IPS-15b (cell line): ENCODE measurements around the gene REEP5.

ENCODE experiments used
- H3K27me3 ChIP-seq: one replicate; pipeline ENCODE4 v1.6.1; 2013; ENCODE audit warnings: low read length; ENCODE audit not compliant: control insufficient read depth, insufficient read depth
- H3K36me3 ChIP-seq: one replicate; pipeline ENCODE4 v1.6.1; 2013; ENCODE audit warnings: low read length; ENCODE audit not compliant: control insufficient read depth, insufficient read depth
- H3K4me1 ChIP-seq: one replicate; pipeline ENCODE4 v1.6.1; 2013; ENCODE audit warnings: mild to moderate bottlenecking, low read length; ENCODE audit not compliant: control insufficient read depth, insufficient read depth
- H3K4me3 ChIP-seq: one replicate; pipeline ENCODE4 v1.5.1; 2013; ENCODE audit warnings: low read depth, low read length
- H3K9ac ChIP-seq: one replicate; pipeline ENCODE4 v1.6.1; 2013; ENCODE audit warnings: low read depth, mild to moderate bottlenecking, low read length
- H3K9me3 ChIP-seq: one replicate; pipeline ENCODE4 v1.6.1; 2013; ENCODE audit warnings: mild to moderate bottlenecking, low read length; ENCODE audit not compliant: control insufficient read depth, insufficient read depth

Gene REEP5

GRCh38 chr5:112929336-112930081 is 7.5 kb upstream of the REEP5 start:
- H3K9ac ChIP-seq, result no peak overlapping the region
- no peaks in the 10 kb centered on the region for H3K36me3 ChIP-seq
- H3K27me3 ChIP-seq, result no peaks in the 10 kb centered on the region
- H3K9me3 ChIP-seq, result no peaks in the 10 kb centered on the region
- no peak overlapping the region for H3K4me3 ChIP-seq
- no peaks in the 10 kb centered on the region for H3K4me1 ChIP-seq

DNA sequence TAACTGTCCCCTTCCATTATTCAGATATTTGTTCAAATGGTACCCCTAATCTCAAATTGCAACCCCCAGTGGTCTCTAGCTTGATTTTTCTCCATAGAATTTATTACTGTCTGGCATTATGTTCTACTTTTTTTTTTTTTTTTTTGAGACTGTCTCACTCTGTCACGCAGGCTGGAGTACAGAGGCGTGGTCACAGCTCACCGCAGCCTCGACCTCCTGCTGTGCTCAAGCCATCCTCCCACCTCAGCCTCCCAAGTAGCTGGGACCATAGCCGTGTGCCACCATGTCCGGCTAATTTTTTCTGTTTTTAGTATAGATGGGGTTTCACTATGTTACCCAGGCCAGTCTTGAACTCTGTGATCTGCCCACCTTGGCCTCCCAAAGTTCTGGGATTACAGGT is 2.0 kb upstream of the REEP5 start:
- H3K4me1 ChIP-seq, result no peaks in the 10 kb centered on the region
- no peak overlapping the region for H3K9ac ChIP-seq

GRCh38 chr5:112923148-112923917 is 1.3 kb upstream of the REEP5 start:
- no peaks in the 10 kb centered on the region for H3K4me1 ChIP-seq
- H3K9me3 ChIP-seq, result no peaks in the 10 kb centered on the region
- H3K9ac ChIP-seq, result no peak overlapping the region
- H3K36me3 ChIP-seq, result no peaks in the 10 kb centered on the region
- peaks cover 11% of the 10 kb centered on the region for H3K27me3 ChIP-seq
- no peak overlapping the region for H3K4me3 ChIP-seq

More for the DNA sequence above, 2.0 kb upstream of the REEP5 start:
- Histone ChIP-seq H3K36me3 (no peaks in the 10 kb centered on the region), H3K27me3 (peaks cover 11% of the 10 kb centered on the region), H3K4me3 (no peak overlapping the region), H3K9me3 (no peaks in the 10 kb centered on the region)

- no peaks in the 10 kb centered on the region for H3K4me1 ChIP-seq
- peak overlapping the region; percentile 86 for H3K4me3 ChIP-seq
- no peaks in the 10 kb centered on the region for H3K36me3 ChIP-seq
- H3K27me3 ChIP-seq, result peaks cover 11% of the 10 kb centered on the region
- peak overlapping the region; percentile 90 for H3K9ac ChIP-seq
- no peaks in the 10 kb centered on the region for H3K9me3 ChIP-seq
These were observed 798 bp downstream of the REEP5 start for GRCh38 chr5:112921026-112921832.

GRCh38 chr5:112919972-112920371 is 2.1 kb downstream of the REEP5 start:
- Histone ChIP-seq H3K9me3 (no peaks in the 10 kb centered on the region), H3K27me3 (peaks cover 11% of the 10 kb centered on the region), H3K36me3 (no peaks in the 10 kb centered on the region), H3K4me1 (no peaks in the 10 kb centered on the region), H3K4me3 (no peak overlapping the region), H3K9ac (no peak overlapping the region)

- Histone ChIP-seq H3K4me3 (no peak overlapping the region), H3K36me3 (no peaks in the 10 kb centered on the region), H3K4me1 (no peaks in the 10 kb centered on the region), H3K9me3 (no peaks in the 10 kb centered on the region), H3K27me3 (peaks cover 11% of the 10 kb centered on the region), H3K9ac (no peak overlapping the region)
These were observed 3.3 kb downstream of the REEP5 start for GRCh38 chr5:112918679-112919078.

DNA sequence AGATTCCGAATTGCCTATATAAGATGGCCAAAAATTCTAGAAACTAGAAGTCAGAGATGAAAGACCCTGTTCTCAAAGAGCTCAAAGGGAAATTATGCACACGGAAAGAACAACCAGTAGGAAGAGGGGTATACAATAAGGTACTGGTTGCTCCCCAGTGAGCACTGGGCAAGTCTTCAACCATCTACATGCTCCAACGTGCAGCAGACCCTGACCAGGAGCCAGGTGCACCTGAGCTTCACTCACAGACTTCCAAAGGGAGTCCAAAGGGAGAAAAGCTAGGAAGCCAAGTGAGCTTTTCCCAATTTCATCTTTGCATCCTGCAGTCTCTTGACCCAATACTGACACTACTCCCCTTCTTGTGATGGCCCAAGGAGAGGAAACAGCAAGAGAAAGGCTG is 3.9 kb downstream of the REEP5 start:
- H3K27me3 ChIP-seq, result peaks cover 7% of the 10 kb centered on the region
- no peaks in the 10 kb centered on the region for H3K9me3 ChIP-seq
- no peaks in the 10 kb centered on the region for H3K36me3 ChIP-seq
- H3K4me3 ChIP-seq, result no peak overlapping the region
- no peaks in the 10 kb centered on the region for H3K4me1 ChIP-seq
- no peak overlapping the region for H3K9ac ChIP-seq

DNA sequence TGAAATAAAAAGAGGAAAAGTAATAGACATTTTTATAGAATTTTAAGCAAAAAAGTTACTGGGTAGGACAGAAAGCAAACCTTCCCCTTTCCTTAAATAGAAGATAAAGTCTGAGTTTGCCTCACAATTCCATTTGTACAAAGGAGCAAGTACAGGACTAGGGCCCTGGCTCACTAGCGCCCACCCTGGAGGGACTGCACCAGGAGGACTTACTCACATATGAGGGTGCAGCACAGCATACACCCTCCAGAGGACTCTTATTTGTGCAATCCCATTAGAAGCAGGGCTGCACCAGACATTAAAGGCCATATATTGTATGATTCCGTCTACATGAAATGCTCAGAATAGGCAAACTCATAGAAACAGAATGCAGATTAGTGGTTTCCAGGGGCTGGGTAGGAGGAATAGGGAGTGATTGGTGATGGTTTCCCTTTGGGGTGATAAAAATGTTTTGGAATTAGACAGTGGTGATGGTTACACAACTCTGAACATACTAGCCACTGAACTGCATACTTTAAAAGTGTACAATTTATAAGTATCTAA is 4.5 kb downstream of the REEP5 start:
- Histone ChIP-seq H3K9ac (no peak overlapping the region), H3K27me3 (peaks cover under 1% of the 10 kb centered on the region), H3K4me1 (no peaks in the 10 kb centered on the region), H3K9me3 (no peaks in the 10 kb centered on the region), H3K36me3 (no peaks in the 10 kb centered on the region), H3K4me3 (no peak overlapping the region)

DNA sequence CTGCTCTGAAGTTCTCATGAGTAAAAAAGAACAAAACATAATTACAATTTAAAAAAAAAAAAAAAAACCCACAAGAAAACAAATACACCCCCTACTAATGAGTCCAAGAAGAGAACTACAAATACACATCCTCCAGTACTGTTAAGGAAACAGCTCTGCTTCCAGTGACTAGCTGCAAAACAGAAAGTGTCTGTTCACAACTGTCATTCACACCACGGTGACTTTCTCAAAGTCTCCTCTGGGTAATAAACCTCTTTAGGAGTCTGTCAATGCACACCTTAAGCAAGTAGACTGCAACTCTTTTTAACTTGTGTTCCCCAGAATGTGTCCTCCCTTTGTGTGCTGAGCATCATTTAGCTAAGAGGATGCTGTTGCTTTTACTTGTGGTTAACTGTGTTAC is 6.2 kb downstream of the REEP5 start:
- H3K9me3 ChIP-seq, result no peaks in the 10 kb centered on the region
- H3K4me1 ChIP-seq, result no peaks in the 10 kb centered on the region
- H3K4me3 ChIP-seq, result no peak overlapping the region
- no peaks in the 10 kb centered on the region for H3K27me3 ChIP-seq
- H3K36me3 ChIP-seq, result no peaks in the 10 kb centered on the region
- H3K9ac ChIP-seq, result no peak overlapping the region

DNA sequence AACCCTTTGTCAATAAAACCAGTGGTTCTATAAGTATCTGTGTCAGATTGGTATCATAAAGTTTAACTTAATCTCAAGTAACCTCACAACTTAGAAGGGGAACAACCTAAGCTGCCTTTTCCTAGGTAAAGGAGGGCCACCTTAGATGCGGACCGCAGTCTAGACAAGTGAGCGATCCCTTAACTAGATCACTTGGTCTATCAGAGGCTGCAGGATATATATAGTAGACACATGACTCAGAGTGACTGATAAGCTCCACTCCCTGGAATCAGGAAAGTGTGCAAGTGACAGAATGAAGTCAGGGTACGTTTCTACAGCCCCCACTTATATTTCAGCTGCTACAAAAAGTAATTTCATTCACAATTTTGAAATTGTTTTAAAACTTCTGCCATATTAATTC is 7.4 kb downstream of the REEP5 start:
- Histone ChIP-seq H3K9me3 (no peaks in the 10 kb centered on the region), H3K9ac (no peak overlapping the region), H3K27me3 (no peaks in the 10 kb centered on the region), H3K36me3 (no peaks in the 10 kb centered on the region), H3K4me3 (no peak overlapping the region), H3K4me1 (no peaks in the 10 kb centered on the region)

- Histone ChIP-seq H3K4me3 (no peak overlapping the region), H3K36me3 (peaks cover 3% of the 10 kb centered on the region), H3K9ac (no peak overlapping the region), H3K27me3 (no peaks in the 10 kb centered on the region), H3K4me1 (no peaks in the 10 kb centered on the region), H3K9me3 (no peaks in the 10 kb centered on the region)
These were observed 11.5 kb downstream of the REEP5 start for GRCh38 chr5:112910529-112910928.
